Adrenal gland (tissue), 5 donors: ENCODE results near the gene NEK2.

Experiments used
- POLR2A ChIP-seq, 2 donors: fragments of 450-650 bp; IDR thresholded peaks; one replicate each; pipeline ENCODE4 v1.6.1; 2017; ENCODE audit warnings: antibody characterized with exemption in 2 of 2, mild to moderate bottlenecking in 2 of 2, moderate library complexity in 1 of 2
- TF ChIP-seq, protein P1 (sequence below), 6 experiments: fragments of 450-650 bp in 4 of 6; fragments of 200-600 bp in 2 of 6; sonication (generic) in 1 of 6; IDR thresholded peaks; 1 replicate in 5 of 6; 2 replicates in 1 of 6; pipeline versions ENCODE4 v1.5.1 to v1.8.0; 2016 to 2021; ENCODE audit warnings: antibody characterized with exemption in 6 of 6, mild to moderate bottlenecking in 2 of 6, moderate library complexity in 1 of 6
- donor health status: DM: no; HTN: no; CAD: no.

DNA sequence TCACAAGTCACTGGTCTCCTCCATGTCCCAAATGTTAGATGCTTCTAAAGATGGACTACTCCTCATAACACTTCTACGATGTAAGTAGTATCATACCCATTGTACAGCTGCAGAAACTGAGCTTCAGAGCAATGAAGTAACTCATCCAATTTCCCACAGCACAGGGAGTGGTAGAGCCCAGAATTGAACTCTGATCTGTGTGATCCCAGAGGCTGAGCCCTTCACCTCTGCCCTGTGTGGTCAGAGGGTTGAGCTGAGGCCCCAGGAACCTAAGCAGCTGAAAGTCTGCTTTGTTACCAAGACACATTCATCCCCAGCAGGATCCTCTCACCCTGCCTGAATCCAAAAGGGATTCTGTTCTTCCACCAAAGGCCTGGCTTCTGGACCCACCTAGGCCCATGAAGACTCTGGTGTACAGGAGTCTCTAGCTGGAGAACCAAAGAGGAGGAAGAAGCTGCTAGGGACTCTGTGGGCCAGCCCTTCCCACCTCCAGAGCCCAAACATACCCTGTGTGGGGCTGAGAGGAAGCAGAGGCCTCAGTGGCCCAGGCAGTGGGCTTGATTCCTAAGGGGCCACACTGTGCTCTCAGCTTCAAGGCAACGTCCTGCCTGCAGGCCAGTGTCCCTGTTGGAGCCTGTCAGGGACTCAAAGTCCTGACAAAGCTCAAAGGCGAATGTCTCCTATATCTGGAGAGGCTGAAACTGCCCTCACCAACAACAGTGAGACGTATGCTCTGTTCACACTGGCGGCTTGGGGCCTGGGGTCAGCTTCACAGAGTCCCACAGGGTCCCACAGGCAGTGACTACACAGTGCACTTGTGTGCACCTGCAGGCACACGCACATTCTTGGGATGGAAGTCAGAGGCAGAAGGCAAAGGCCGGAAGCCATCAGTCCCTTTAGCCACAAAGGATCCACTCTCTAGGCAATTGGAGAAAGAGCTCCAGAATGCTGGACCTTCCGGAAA is 56.1 kb downstream of the NEK2 start:
- no peak for TF ChIP-seq POLR2A (IDR thresholded peaks at IDR 0.05)
- TF ChIP-seq, protein P1, sequence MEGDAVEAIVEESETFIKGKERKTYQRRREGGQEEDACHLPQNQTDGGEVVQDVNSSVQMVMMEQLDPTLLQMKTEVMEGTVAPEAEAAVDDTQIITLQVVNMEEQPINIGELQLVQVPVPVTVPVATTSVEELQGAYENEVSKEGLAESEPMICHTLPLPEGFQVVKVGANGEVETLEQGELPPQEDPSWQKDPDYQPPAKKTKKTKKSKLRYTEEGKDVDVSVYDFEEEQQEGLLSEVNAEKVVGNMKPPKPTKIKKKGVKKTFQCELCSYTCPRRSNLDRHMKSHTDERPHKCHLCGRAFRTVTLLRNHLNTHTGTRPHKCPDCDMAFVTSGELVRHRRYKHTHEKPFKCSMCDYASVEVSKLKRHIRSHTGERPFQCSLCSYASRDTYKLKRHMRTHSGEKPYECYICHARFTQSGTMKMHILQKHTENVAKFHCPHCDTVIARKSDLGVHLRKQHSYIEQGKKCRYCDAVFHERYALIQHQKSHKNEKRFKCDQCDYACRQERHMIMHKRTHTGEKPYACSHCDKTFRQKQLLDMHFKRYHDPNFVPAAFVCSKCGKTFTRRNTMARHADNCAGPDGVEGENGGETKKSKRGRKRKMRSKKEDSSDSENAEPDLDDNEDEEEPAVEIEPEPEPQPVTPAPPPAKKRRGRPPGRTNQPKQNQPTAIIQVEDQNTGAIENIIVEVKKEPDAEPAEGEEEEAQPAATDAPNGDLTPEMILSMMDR (IDR thresholded peaks at IDR 0.05) = no peak
